ENCODE data around the gene PAX4.
A peak's percentile ranks its signal among the peaks of the same experiment; 100 is the strongest.

Gene PAX4

GRCh38 chr7:127620406-127621233, 2.7 kb upstream of the PAX4 start:
- no peak overlapping the region for H3K9ac ChIP-seq (ENCODE audit: low read length)
- H3K9me3 ChIP-seq (ENCODE audit: control insufficient read depth, low read depth, low read length): no peaks in the 10 kb centered on the region
- no peaks in the 10 kb centered on the region for H3K4me1 ChIP-seq (ENCODE audit: control insufficient read depth, low read depth, low read length)
- H3K27me3 ChIP-seq (ENCODE audit: control insufficient read depth, insufficient read depth, low read length): peaks cover 66% of the 10 kb centered on the region
- no peak overlapping the region for H3K27ac ChIP-seq (ENCODE audit: low read length)
- no peaks in the 10 kb centered on the region for H3K36me3 ChIP-seq (ENCODE audit: control insufficient read depth, low read depth, low read length)
- H3K4me3 ChIP-seq (ENCODE audit: low read length): peak overlapping the region; percentile 72

GRCh38 chr7:127619681-127620405, 1.9 kb upstream of the PAX4 start:
- Histone ChIP-seq H3K36me3 (ENCODE audit: control insufficient read depth, low read depth, low read length) (no peaks in the 10 kb centered on the region), H3K9me3 (ENCODE audit: control insufficient read depth, low read depth, low read length) (no peaks in the 10 kb centered on the region), H3K4me3 (ENCODE audit: low read length) (peak overlapping the region; percentile 72), H3K27me3 (ENCODE audit: control insufficient read depth, insufficient read depth, low read length) (peaks cover 67% of the 10 kb centered on the region), H3K9ac (ENCODE audit: low read length) (no peak overlapping the region), H3K4me1 (ENCODE audit: control insufficient read depth, low read depth, low read length) (no peaks in the 10 kb centered on the region), H3K27ac (ENCODE audit: low read length) (no peak overlapping the region)

- Histone ChIP-seq H3K4me3 (ENCODE audit: low read length) (no peak overlapping the region), H3K27me3 (ENCODE audit: control insufficient read depth, insufficient read depth, low read length) (peaks cover 67% of the 10 kb centered on the region), H3K9ac (ENCODE audit: low read length) (no peak overlapping the region), H3K27ac (ENCODE audit: low read length) (no peak overlapping the region), H3K9me3 (ENCODE audit: control insufficient read depth, low read depth, low read length) (no peaks in the 10 kb centered on the region), H3K4me1 (ENCODE audit: control insufficient read depth, low read depth, low read length) (no peaks in the 10 kb centered on the region), H3K36me3 (ENCODE audit: control insufficient read depth, low read depth, low read length) (no peaks in the 10 kb centered on the region)
Observed at GRCh38 chr7:127618775-127619174, 833 bp upstream of the PAX4 start.

GRCh38 chr7:127616724-127617123, 1.2 kb downstream of the PAX4 start:
- Histone ChIP-seq H3K27me3 (ENCODE audit: control insufficient read depth, insufficient read depth, low read length) (peaks cover 60% of the 10 kb centered on the region), H3K9ac (ENCODE audit: low read length) (no peak overlapping the region), H3K36me3 (ENCODE audit: control insufficient read depth, low read depth, low read length) (no peaks in the 10 kb centered on the region), H3K4me1 (ENCODE audit: control insufficient read depth, low read depth, low read length) (no peaks in the 10 kb centered on the region), H3K27ac (ENCODE audit: low read length) (no peak overlapping the region), H3K9me3 (ENCODE audit: control insufficient read depth, low read depth, low read length) (no peaks in the 10 kb centered on the region), H3K4me3 (ENCODE audit: low read length) (no peak overlapping the region)

GRCh38 chr7:127612263-127612662, 5.7 kb downstream of the PAX4 start:
- H3K27me3 ChIP-seq (ENCODE audit: control insufficient read depth, insufficient read depth, low read length): peaks cover 15% of the 10 kb centered on the region
- H3K4me1 ChIP-seq (ENCODE audit: control insufficient read depth, low read depth, low read length): no peaks in the 10 kb centered on the region
- H3K36me3 ChIP-seq (ENCODE audit: control insufficient read depth, low read depth, low read length): no peaks in the 10 kb centered on the region
- peaks cover 5% of the 10 kb centered on the region for H3K9me3 ChIP-seq (ENCODE audit: control insufficient read depth, low read depth, low read length)
- H3K4me3 ChIP-seq (ENCODE audit: low read length): no peak overlapping the region
- H3K9ac ChIP-seq (ENCODE audit: low read length): no peak overlapping the region
- no peak overlapping the region for H3K27ac ChIP-seq (ENCODE audit: low read length)

- H3K27me3 ChIP-seq (ENCODE audit: control insufficient read depth, insufficient read depth, low read length): no peaks in the 10 kb centered on the region
- H3K4me1 ChIP-seq (ENCODE audit: control insufficient read depth, low read depth, low read length): no peaks in the 10 kb centered on the region
- peaks cover 5% of the 10 kb centered on the region for H3K9me3 ChIP-seq (ENCODE audit: control insufficient read depth, low read depth, low read length)
- H3K36me3 ChIP-seq (ENCODE audit: control insufficient read depth, low read depth, low read length): no peaks in the 10 kb centered on the region
- H3K9ac ChIP-seq (ENCODE audit: low read length): no peak overlapping the region
- no peak overlapping the region for H3K4me3 ChIP-seq (ENCODE audit: low read length)
- no peak overlapping the region for H3K27ac ChIP-seq (ENCODE audit: low read length)
Observed at GRCh38 chr7:127609297-127609696, 8.6 kb downstream of the PAX4 start.

- H3K4me1 ChIP-seq (ENCODE audit: control insufficient read depth, low read depth, low read length): no peaks in the 10 kb centered on the region
- H3K9ac ChIP-seq (ENCODE audit: low read length): no peak overlapping the region
- no peak overlapping the region for H3K27ac ChIP-seq (ENCODE audit: low read length)
- no peaks in the 10 kb centered on the region for H3K36me3 ChIP-seq (ENCODE audit: control insufficient read depth, low read depth, low read length)
- H3K27me3 ChIP-seq (ENCODE audit: control insufficient read depth, insufficient read depth, low read length): no peaks in the 10 kb centered on the region
- H3K4me3 ChIP-seq (ENCODE audit: low read length): no peak overlapping the region
- H3K9me3 ChIP-seq (ENCODE audit: control insufficient read depth, low read depth, low read length): peaks cover 5% of the 10 kb centered on the region
Observed at GRCh38 chr7:127608446-127608845, 9.5 kb downstream of the PAX4 start.

GRCh38 chr7:127600885-127601284, 17.1 kb downstream of the PAX4 start:
- H3K4me3 ChIP-seq (ENCODE audit: low read length): no peak overlapping the region
- no peaks in the 10 kb centered on the region for H3K9me3 ChIP-seq (ENCODE audit: control insufficient read depth, low read depth, low read length)
- H3K27me3 ChIP-seq (ENCODE audit: control insufficient read depth, insufficient read depth, low read length): no peaks in the 10 kb centered on the region

GRCh38 chr7:127598318-127598717, 19.6 kb downstream of the PAX4 start:
- Histone ChIP-seq H3K27ac (ENCODE audit: low read length) (no peak overlapping the region), H3K4me1 (ENCODE audit: control insufficient read depth, low read depth, low read length) (peaks cover 5% of the 10 kb centered on the region), H3K36me3 (ENCODE audit: control insufficient read depth, low read depth, low read length) (no peaks in the 10 kb centered on the region), H3K4me3 (ENCODE audit: low read length) (no peak overlapping the region), H3K27me3 (ENCODE audit: control insufficient read depth, insufficient read depth, low read length) (no peaks in the 10 kb centered on the region), H3K9me3 (ENCODE audit: control insufficient read depth, low read depth, low read length) (no peaks in the 10 kb centered on the region), H3K9ac (ENCODE audit: low read length) (no peak overlapping the region)

More at GRCh38 chr7:127600885-127601284, 17.1 kb downstream of the PAX4 start:
- Histone ChIP-seq H3K9ac (ENCODE audit: low read length) (no peak overlapping the region), H3K36me3 (ENCODE audit: control insufficient read depth, low read depth, low read length) (no peaks in the 10 kb centered on the region), H3K27ac (ENCODE audit: low read length) (no peak overlapping the region), H3K4me1 (ENCODE audit: control insufficient read depth, low read depth, low read length) (peaks cover 5% of the 10 kb centered on the region)

- no peak overlapping the region for H3K4me3 ChIP-seq (ENCODE audit: low read length)
- H3K27me3 ChIP-seq (ENCODE audit: control insufficient read depth, insufficient read depth, low read length): no peaks in the 10 kb centered on the region
Observed at GRCh38 chr7:127595737-127596136, 22.2 kb downstream of the PAX4 start.

GRCh38 chr7:127594490-127594889, 23.5 kb downstream of the PAX4 start:
- Histone ChIP-seq H3K27ac (ENCODE audit: low read length) (no peak overlapping the region), H3K27me3 (ENCODE audit: control insufficient read depth, insufficient read depth, low read length) (no peaks in the 10 kb centered on the region), H3K4me3 (ENCODE audit: low read length) (no peak overlapping the region), H3K9me3 (ENCODE audit: control insufficient read depth, low read depth, low read length) (no peaks in the 10 kb centered on the region), H3K4me1 (ENCODE audit: control insufficient read depth, low read depth, low read length) (no peaks in the 10 kb centered on the region), H3K9ac (ENCODE audit: low read length) (no peak overlapping the region), H3K36me3 (ENCODE audit: control insufficient read depth, low read depth, low read length) (peaks cover 13% of the 10 kb centered on the region)

More at GRCh38 chr7:127595737-127596136, 22.2 kb downstream of the PAX4 start:
- peaks cover under 1% of the 10 kb centered on the region for H3K4me1 ChIP-seq (ENCODE audit: control insufficient read depth, low read depth, low read length)
- H3K9me3 ChIP-seq (ENCODE audit: control insufficient read depth, low read depth, low read length): no peaks in the 10 kb centered on the region
- H3K27ac ChIP-seq (ENCODE audit: low read length): no peak overlapping the region
- H3K36me3 ChIP-seq (ENCODE audit: control insufficient read depth, low read depth, low read length): peaks cover 10% of the 10 kb centered on the region
- H3K9ac ChIP-seq (ENCODE audit: low read length): no peak overlapping the region
